Activated CD8-positive, alpha-beta memory T cell treated with anti-CD3 and anti-CD28 coated beads, Interleukin-2, amount 10 ng/mL, durations not matched to agents 7 days and 5 days (primary cell): Measurements from ENCODE around the gene TMEM17. TPM values are rescaled to one million over a fixed set of nuclear protein-coding genes. Genes with fewer than 3 reads are reported as not detected.

Experiments
- ATAC-seq: fragments of 150-1000 bp; cut with Tn5 transposase; one replicate; pipeline ENCODE4 v1.10.0; 2021; ENCODE audit warnings: moderate library complexity
- CTCF ChIA-PET: fragments of 350-600 bp; sonication (Branson Sonifier 250); formaldehyde crosslinking; loops from one replicate; lab custom pipeline; 2021; ENCODE audit warnings: antibody characterized with exemption; lab: Charles Lee
- DNase-seq: peaks from one replicate; pipeline ENCODE4 v3.0.0-alpha.2; 2020
- H3K27ac Mint-ChIP-seq: one replicate; pipeline ENCODE4 v1.8.0; 2021; ENCODE audit warnings: mild to moderate bottlenecking, mixed read lengths
- H3K27me3 Mint-ChIP-seq: one replicate; pipeline ENCODE4 v1.8.0; 2021; ENCODE audit warnings: mixed read lengths
- H3K36me3 Mint-ChIP-seq: one replicate; pipeline ENCODE4 v1.8.0; 2021; ENCODE audit warnings: mild to moderate bottlenecking, mixed read lengths
- H3K4me1 Mint-ChIP-seq: one replicate; pipeline ENCODE4 v1.8.0; 2021; ENCODE audit warnings: mixed read lengths
- H3K4me3 Mint-ChIP-seq: one replicate; pipeline ENCODE4 v1.8.0; 2021; ENCODE audit warnings: mild to moderate bottlenecking, moderate library complexity, mixed read lengths
- H3K9me3 Mint-ChIP-seq: one replicate; pipeline ENCODE4 v1.8.0; 2022; ENCODE audit warnings: low read depth, mixed read lengths
- total RNA-seq, 2 experiments: library from RNA; stranded (reverse); gene quantifications; one replicate each; pipeline ENCODE4 v1.2.3, GENCODE V29; 2021

Gene TMEM17
- total RNA-seq, 2 experiments from 2014 or later, result 0.12 to 0.26 TPM

DNA sequence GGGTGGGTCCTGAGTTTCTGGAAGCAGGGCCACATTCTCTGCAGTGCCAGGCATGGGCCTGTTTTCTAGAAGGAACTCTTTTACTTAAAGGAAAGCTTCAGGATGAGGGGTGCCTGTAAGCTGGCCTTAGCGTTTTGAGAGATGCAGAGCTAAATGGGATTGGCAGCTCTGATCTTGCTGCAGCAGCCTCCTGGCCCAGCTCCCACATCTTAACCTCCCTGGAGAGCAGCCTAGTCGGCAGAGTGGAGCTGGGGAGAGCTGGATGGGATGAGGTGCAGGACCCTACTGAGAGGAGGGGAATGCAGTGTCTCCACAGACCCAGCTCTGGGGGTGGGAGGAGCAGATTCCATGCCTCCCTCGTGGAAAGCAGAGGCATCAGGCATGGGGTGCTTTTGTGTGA is 52.0 kb downstream of the TMEM17 start:
- no peak for ATAC-seq
- no peak for DNase-seq
- no peak overlapping the region for H3K4me3 Mint-ChIP-seq
- H3K36me3 Mint-ChIP-seq, result no peaks in the 10 kb centered on the region
- CTCF ChIA-PET, result no interaction called here
- peaks cover 4% of the 10 kb centered on the region for H3K27me3 Mint-ChIP-seq
- H3K9me3 Mint-ChIP-seq, result no peaks in the 10 kb centered on the region
- H3K27ac Mint-ChIP-seq, result no peak overlapping the region
- peaks cover 4% of the 10 kb centered on the region for H3K4me1 Mint-ChIP-seq

DNA sequence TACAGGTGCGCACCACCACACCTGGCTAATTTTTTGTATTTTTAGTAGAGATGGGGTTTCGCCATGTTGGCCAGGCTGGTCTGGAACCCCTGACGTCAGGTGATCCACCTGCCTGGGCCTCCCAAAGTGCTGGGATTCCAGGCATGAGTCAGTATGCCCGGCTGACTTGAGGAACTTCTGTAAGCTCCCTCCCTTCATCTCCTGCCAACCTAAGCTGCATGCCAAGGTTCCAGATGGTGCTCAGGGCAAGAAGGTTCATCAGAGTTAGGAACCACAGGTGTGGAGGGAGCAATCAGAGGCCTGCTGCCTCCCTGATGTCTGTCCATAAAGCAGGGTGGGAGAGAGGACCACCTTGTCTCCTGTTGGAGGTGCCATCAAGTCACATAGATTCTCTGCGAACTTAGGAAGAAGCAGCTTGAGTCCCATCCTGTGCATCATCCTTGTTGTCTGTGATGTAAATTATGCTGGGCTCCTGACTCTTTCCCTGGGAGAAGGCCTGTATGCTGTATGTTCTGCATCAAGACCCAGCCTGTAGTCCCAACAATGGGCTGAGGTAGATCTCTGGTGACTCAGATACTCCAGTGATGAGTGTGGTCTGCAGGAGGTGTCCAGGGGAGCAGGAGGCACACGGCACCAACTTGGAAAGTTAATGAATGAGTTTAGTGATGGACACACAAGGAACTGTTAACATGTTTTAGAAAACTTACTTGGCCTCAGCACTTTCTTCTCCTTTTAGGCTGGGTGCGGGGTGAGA is 53.1 kb downstream of the TMEM17 start:
- no peak overlapping the region for H3K27ac Mint-ChIP-seq
- ATAC-seq, result no peak
- H3K4me1 Mint-ChIP-seq, result peaks cover 4% of the 10 kb centered on the region
- no peak for DNase-seq
- no peaks in the 10 kb centered on the region for H3K9me3 Mint-ChIP-seq
- peaks cover 4% of the 10 kb centered on the region for H3K27me3 Mint-ChIP-seq
- H3K4me3 Mint-ChIP-seq, result no peak overlapping the region
- no peaks in the 10 kb centered on the region for H3K36me3 Mint-ChIP-seq
- CTCF ChIA-PET, result no interaction called here

DNA sequence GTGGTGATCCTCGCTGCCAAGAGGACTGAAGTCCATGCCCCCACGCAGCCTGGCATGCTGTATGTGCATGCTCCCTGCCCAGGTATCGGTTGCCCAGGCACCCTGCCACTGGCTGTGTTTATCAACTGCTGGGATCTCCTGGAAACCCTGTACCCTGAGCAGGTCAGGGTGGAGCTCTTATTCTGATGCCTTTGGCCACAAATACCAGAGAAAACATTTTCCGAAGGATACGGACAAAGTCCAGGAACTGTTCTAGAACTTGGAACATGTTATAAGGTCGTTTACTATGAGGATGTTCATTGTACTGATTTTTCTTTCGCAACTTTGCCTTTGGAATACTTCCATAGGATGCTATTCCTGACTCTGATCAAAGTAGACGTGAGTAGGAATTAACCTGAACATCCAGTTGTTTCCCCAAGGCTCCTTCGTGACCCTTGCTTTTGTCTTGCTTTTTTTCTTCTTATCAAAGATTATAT is 55.2 kb downstream of the TMEM17 start:
- Mint-ChIP-seq H3K27ac (no peak overlapping the region), H3K27me3 (peaks cover 2% of the 10 kb centered on the region), H3K9me3 (no peaks in the 10 kb centered on the region), H3K4me1 (no peaks in the 10 kb centered on the region), H3K36me3 (no peaks in the 10 kb centered on the region), H3K4me3 (no peak overlapping the region)
- no peak for ATAC-seq
- DNase-seq, result no peak
- CTCF ChIA-PET, result no interaction called here

Other genes starting within 250 kb of the TMEM17 start
- gene EHBP1, start 199.5 kb upstream of the TMEM17 start, total RNA-seq, result 10 to 100 TPM; 22.7 to 29.5 TPM